ENCODE results near the gene HBEGF.

- TF ChIP-seq CTCF (IDR thresholded peaks at IDR 0.05) (no peak), POLR2A (IDR thresholded peaks at IDR 0.05) (no peak), POLR2AphosphoS5 (IDR thresholded peaks at IDR 0.05) (no peak), EP300 (IDR thresholded peaks at IDR 0.05) (no peak)
Measured at GRCh38 chr5:140292212-140293036, 54.0 kb downstream of the HBEGF start.
